GM18951 (cell line): Measurements from ENCODE around the gene EVL.

Source experiments
- POLR2A ChIP-seq: IDR thresholded peaks from 4 replicates; pipeline ENCODE4 v1.6.1; 2011; ENCODE audit warnings: mild to moderate bottlenecking; ENCODE audit not compliant: insufficient read length, insufficient read depth; ENCODE audit errors: extremely low read depth
- in situ Hi-C: fragments of 300-500 bp; cut with MboI; formaldehyde crosslinking; loops from one replicate; pipeline ENCODE4 v1.12.0; 2022; ENCODE audit warnings: low sequenced_read_pairs, mixed read lengths, inconsistent platforms; ENCODE audit not compliant: unreplicated experiment

EVL gene

GRCh38 chr14:100030452-100031153 is 34.6 kb upstream of the EVL start:
- in situ Hi-C loops: no loop called here
- TF ChIP-seq POLR2A: no peak

- TF ChIP-seq POLR2A: no peak
- in situ Hi-C loops: no loop called here
Observed at GRCh38 chr14:100031506-100032281, 33.5 kb upstream of the EVL start.

- in situ Hi-C loops: no loop called here
- no peak for TF ChIP-seq POLR2A
Observed at GRCh38 chr14:100032738-100033137, 32.5 kb upstream of the EVL start.

GRCh38 chr14:100033347-100034075 is 31.7 kb upstream of the EVL start:
- TF ChIP-seq POLR2A: no peak
- in situ Hi-C loops: no loop called here

GRCh38 chr14:100034468-100034867 is 30.8 kb upstream of the EVL start:
- in situ Hi-C loops: no loop called here
- no peak for TF ChIP-seq POLR2A

- in situ Hi-C loops: no loop called here
- no peak for TF ChIP-seq POLR2A
Observed at GRCh38 chr14:100034961-100035500, 30.2 kb upstream of the EVL start.

GRCh38 chr14:100035700-100036099 is 29.5 kb upstream of the EVL start:
- TF ChIP-seq POLR2A: no peak
- in situ Hi-C loops: no loop called here

GRCh38 chr14:100037353-100037752 is 27.9 kb upstream of the EVL start:
- no peak for TF ChIP-seq POLR2A
- in situ Hi-C loops: no loop called here

- no peak for TF ChIP-seq POLR2A
- in situ Hi-C loops: no loop called here
Observed at GRCh38 chr14:100038065-100038464, 27.2 kb upstream of the EVL start.

GRCh38 chr14:100039903-100040302 is 25.3 kb upstream of the EVL start:
- no peak for TF ChIP-seq POLR2A
- in situ Hi-C loops: no loop called here

- in situ Hi-C loops: no loop called here
- no peak for TF ChIP-seq POLR2A
Observed at GRCh38 chr14:100041271-100041670, 24.0 kb upstream of the EVL start.

GRCh38 chr14:100042286-100042685 is 22.9 kb upstream of the EVL start:
- TF ChIP-seq POLR2A: no peak
- in situ Hi-C loops: no loop called here

- TF ChIP-seq POLR2A: no peak
- in situ Hi-C loops: no loop called here
Observed at GRCh38 chr14:100045642-100046344, 19.4 kb upstream of the EVL start.
